ENCODE measurements around the gene ZNF407.

DNA sequence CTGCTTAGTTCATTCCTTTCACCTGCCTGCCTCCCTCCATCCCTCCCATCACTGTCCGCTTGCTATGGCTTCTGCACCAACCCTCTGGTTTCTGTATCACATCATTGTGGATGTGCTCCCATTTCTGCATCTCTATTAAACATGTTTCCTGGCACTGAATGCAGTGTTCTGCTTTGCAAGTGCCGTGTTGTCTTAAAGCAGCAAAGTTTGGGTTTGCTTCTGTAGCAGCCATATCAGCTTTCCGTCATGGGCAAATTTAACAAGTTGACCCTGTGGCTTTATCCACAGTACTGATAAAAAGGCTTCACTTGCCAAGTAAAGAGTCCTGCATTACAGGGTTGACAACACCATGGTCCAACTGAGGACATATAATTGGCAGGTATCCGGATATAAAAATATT lies 445.8 kb downstream of the ZNF407 start:
- TF ChIP-seq, protein P1, sequence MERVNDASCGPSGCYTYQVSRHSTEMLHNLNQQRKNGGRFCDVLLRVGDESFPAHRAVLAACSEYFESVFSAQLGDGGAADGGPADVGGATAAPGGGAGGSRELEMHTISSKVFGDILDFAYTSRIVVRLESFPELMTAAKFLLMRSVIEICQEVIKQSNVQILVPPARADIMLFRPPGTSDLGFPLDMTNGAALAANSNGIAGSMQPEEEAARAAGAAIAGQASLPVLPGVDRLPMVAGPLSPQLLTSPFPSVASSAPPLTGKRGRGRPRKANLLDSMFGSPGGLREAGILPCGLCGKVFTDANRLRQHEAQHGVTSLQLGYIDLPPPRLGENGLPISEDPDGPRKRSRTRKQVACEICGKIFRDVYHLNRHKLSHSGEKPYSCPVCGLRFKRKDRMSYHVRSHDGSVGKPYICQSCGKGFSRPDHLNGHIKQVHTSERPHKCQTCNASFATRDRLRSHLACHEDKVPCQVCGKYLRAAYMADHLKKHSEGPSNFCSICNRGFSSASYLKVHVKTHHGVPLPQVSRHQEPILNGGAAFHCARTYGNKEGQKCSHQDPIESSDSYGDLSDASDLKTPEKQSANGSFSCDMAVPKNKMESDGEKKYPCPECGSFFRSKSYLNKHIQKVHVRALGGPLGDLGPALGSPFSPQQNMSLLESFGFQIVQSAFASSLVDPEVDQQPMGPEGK (CRISPR knock-in tag; IDR thresholded peaks at IDR 0.05; ENCODE audit: borderline replicate concordance): no peak
- no peak for TF ChIP-seq ARNTL (CRISPR knock-in tag; IDR thresholded peaks at IDR 0.05; ENCODE audit: borderline replicate concordance, low read depth)
- no peak for TF ChIP-seq BACH2 (CRISPR knock-in tag; IDR thresholded peaks at IDR 0.05; ENCODE audit: borderline replicate concordance)
- no peak for TF ChIP-seq GLIS3 (CRISPR knock-in tag; IDR thresholded peaks at IDR 0.05)
- TF ChIP-seq PPARA (CRISPR knock-in tag; IDR thresholded peaks at IDR 0.05; ENCODE audit: borderline replicate concordance): no peak
- no peak for TF ChIP-seq ZFP30 (CRISPR knock-in tag; IDR thresholded peaks at IDR 0.05)
- no peak for TF ChIP-seq ZFP3 (CRISPR knock-in tag; IDR thresholded peaks at IDR 0.05)
- no peak for TF ChIP-seq OSR1 (CRISPR knock-in tag; IDR thresholded peaks at IDR 0.05)
- no peak for TF ChIP-seq SNAI2 (CRISPR knock-in tag; IDR thresholded peaks at IDR 0.05)
